RKO (cell line): Measurements from ENCODE around the gene ADGRA3.
A peak's percentile ranks its signal among the peaks of the same experiment; 100 is the strongest.
"Not testable (repeated sequence)": the region's sequence is repeated elsewhere in the genome, so short reads cannot be mapped to it uniquely, and the experiment has no call there.

ENCODE experiments used
- DNase-seq: peaks from one replicate; pipeline ENCODE4 v3.0.0-alpha.2; 2016; ENCODE audit warnings: low spot score

ADGRA3 gene

GRCh38 chr4:22480675-22481327, 35.1 kb downstream of the ADGRA3 start:
- no peak for DNase-seq

- DNase-seq, result no peak
Measured at GRCh38 chr4:22478426-22478825, 37.4 kb downstream of the ADGRA3 start.

GRCh38 chr4:22477813-22478182, 38.1 kb downstream of the ADGRA3 start:
- DNase-seq, result no peak

GRCh38 chr4:22477136-22477812, 38.6 kb downstream of the ADGRA3 start:
- DNase-seq, result no peak

- DNase-seq, result no peak
Measured at GRCh38 chr4:22476011-22476410, 39.9 kb downstream of the ADGRA3 start.

GRCh38 chr4:22475311-22475646, 40.6 kb downstream of the ADGRA3 start:
- not testable (repeated sequence) for DNase-seq

- no peak for DNase-seq
Measured at GRCh38 chr4:22474636-22475310, 41.1 kb downstream of the ADGRA3 start.

GRCh38 chr4:22473268-22473667, 42.6 kb downstream of the ADGRA3 start:
- DNase-seq, result peak; percentile 12

GRCh38 chr4:22471999-22472461, 43.8 kb downstream of the ADGRA3 start:
- DNase-seq, result no peak

GRCh38 chr4:22471419-22471818, 44.4 kb downstream of the ADGRA3 start:
- DNase-seq, result no peak

- DNase-seq, result no peak
Measured at GRCh38 chr4:22466581-22466980, 49.3 kb downstream of the ADGRA3 start.

- DNase-seq, result no peak
Measured at GRCh38 chr4:22465996-22466395, 49.9 kb downstream of the ADGRA3 start.

- no peak for DNase-seq
Measured at GRCh38 chr4:22465349-22465748, 50.5 kb downstream of the ADGRA3 start.

- DNase-seq, result no peak
Measured at GRCh38 chr4:22463179-22463578, 52.7 kb downstream of the ADGRA3 start.

- no peak for DNase-seq
Measured at GRCh38 chr4:22462688-22463087, 53.2 kb downstream of the ADGRA3 start.

GRCh38 chr4:22460266-22460665, 55.6 kb downstream of the ADGRA3 start:
- DNase-seq, result no peak

- no peak for DNase-seq
Measured at GRCh38 chr4:22458098-22458497, 57.8 kb downstream of the ADGRA3 start.

GRCh38 chr4:22457348-22457747, 58.5 kb downstream of the ADGRA3 start:
- no peak for DNase-seq

GRCh38 chr4:22456291-22456690, 59.6 kb downstream of the ADGRA3 start:
- no peak for DNase-seq

GRCh38 chr4:22454955-22455354, 60.9 kb downstream of the ADGRA3 start:
- DNase-seq, result no peak

- DNase-seq, result no peak
Measured at GRCh38 chr4:22454216-22454838, 61.5 kb downstream of the ADGRA3 start.

GRCh38 chr4:22444813-22445212, 71.1 kb downstream of the ADGRA3 start:
- DNase-seq, result no peak

GRCh38 chr4:22442956-22443355, 72.9 kb downstream of the ADGRA3 start:
- no peak for DNase-seq
